Stimulated activated CD4-positive, alpha-beta T cell treated with anti-CD3 and anti-CD28 coated beads, TNF-alpha, amount 100 ng/mL, for 24 hours (primary cell): ENCODE data around the gene HECTD4.
A peak's percentile ranks its signal among the peaks of the same experiment; 100 is the strongest.

Experiments used
- DNase-seq, 3 experiments: peaks; one replicate each; pipeline ENCODE4 v3.0.0-alpha.2; 2020; ENCODE audit warnings: low read depth in 3 of 3

Gene HECTD4

GRCh38 chr12:112321245-112321644, 61.0 kb downstream of the HECTD4 start:
- no peak for DNase-seq

GRCh38 chr12:112319395-112319794, 62.8 kb downstream of the HECTD4 start:
- no peak for DNase-seq

- DNase-seq: no peak
Measured at GRCh38 chr12:112317481-112317880, 64.8 kb downstream of the HECTD4 start.

- no peak for DNase-seq
Measured at GRCh38 chr12:112314981-112315380, 67.2 kb downstream of the HECTD4 start.

GRCh38 chr12:112309797-112310196, 72.4 kb downstream of the HECTD4 start:
- no peak for DNase-seq

- DNase-seq: no peak
Measured at GRCh38 chr12:112308652-112309051, 73.6 kb downstream of the HECTD4 start.

GRCh38 chr12:112308161-112308560, 74.1 kb downstream of the HECTD4 start:
- no peak for DNase-seq

- no peak for DNase-seq
Measured at GRCh38 chr12:112307317-112308011, 74.8 kb downstream of the HECTD4 start.

- no peak for DNase-seq
Measured at GRCh38 chr12:112305951-112306350, 76.3 kb downstream of the HECTD4 start.

- no peak for DNase-seq
Measured at GRCh38 chr12:112304436-112304835, 77.8 kb downstream of the HECTD4 start.

- DNase-seq: no peak
Measured at GRCh38 chr12:112303799-112304198, 78.4 kb downstream of the HECTD4 start.

- peak in 2 of 3 experiments; percentile 20 to 43 for DNase-seq
Measured at GRCh38 chr12:112303004-112303403, 79.2 kb downstream of the HECTD4 start.

GRCh38 chr12:112299704-112300103, 82.5 kb downstream of the HECTD4 start:
- DNase-seq: no peak

GRCh38 chr12:112297188-112297587, 85.0 kb downstream of the HECTD4 start:
- no peak for DNase-seq

- DNase-seq: no peak
Measured at GRCh38 chr12:112296183-112296582, 86.0 kb downstream of the HECTD4 start.

GRCh38 chr12:112294793-112295192, 87.4 kb downstream of the HECTD4 start:
- DNase-seq: no peak

GRCh38 chr12:112288638-112289037, 93.6 kb downstream of the HECTD4 start:
- DNase-seq: no peak

- DNase-seq: no peak
Measured at GRCh38 chr12:112285600-112286401, 96.4 kb downstream of the HECTD4 start.

- DNase-seq: no peak
Measured at GRCh38 chr12:112283546-112283945, 98.7 kb downstream of the HECTD4 start.

GRCh38 chr12:112282920-112283319, 99.3 kb downstream of the HECTD4 start:
- no peak for DNase-seq

- DNase-seq: no peak
Measured at GRCh38 chr12:112275836-112276235, 106.4 kb downstream of the HECTD4 start.

- no peak for DNase-seq
Measured at GRCh38 chr12:112275207-112275606, 107.0 kb downstream of the HECTD4 start.

GRCh38 chr12:112270673-112271072, 111.6 kb downstream of the HECTD4 start:
- DNase-seq: no peak
